Activated T-cell treated with anti-CD3 and anti-CD28 coated beads, Interleukin-2, amount 50 U/mL, for 24 hours (primary cell): Measurements from ENCODE around the gene MN1.

Experiments used
- DNase-seq: peaks from one replicate; pipeline ENCODE4 v3.0.0-alpha.2; 2020
- H3K27ac Mint-ChIP-seq: 2 replicates; pipeline ENCODE4 v1.8.0; 2020; ENCODE audit warnings: mild to moderate bottlenecking, mixed read lengths
- H3K27me3 Mint-ChIP-seq: 2 replicates; pipeline ENCODE4 v1.8.0; 2020; ENCODE audit warnings: mixed read lengths
- H3K36me3 Mint-ChIP-seq: 2 replicates; pipeline ENCODE4 v1.8.0; 2020; ENCODE audit warnings: low read depth, mixed read lengths
- H3K4me1 Mint-ChIP-seq: 2 replicates; pipeline ENCODE4 v1.8.0; 2020; ENCODE audit warnings: low read depth, mixed read lengths
- H3K4me3 Mint-ChIP-seq: 2 replicates; pipeline ENCODE4 v1.8.0; 2020; ENCODE audit warnings: mild to moderate bottlenecking, moderate library complexity, mixed read lengths
- H3K9me3 Mint-ChIP-seq: 2 replicates; pipeline ENCODE4 v1.8.0; 2020; ENCODE audit warnings: mixed read lengths

Gene MN1

GRCh38 chr22:27798511-27799014, 3.0 kb downstream of the MN1 start:
- no peaks in the 10 kb centered on the region for H3K36me3 Mint-ChIP-seq
- H3K27ac Mint-ChIP-seq = no peak overlapping the region
- peaks cover 8% of the 10 kb centered on the region for H3K4me1 Mint-ChIP-seq
- H3K27me3 Mint-ChIP-seq = peaks cover 11% of the 10 kb centered on the region
- no peaks in the 10 kb centered on the region for H3K9me3 Mint-ChIP-seq
- no peak overlapping the region for H3K4me3 Mint-ChIP-seq
- no peak for DNase-seq

- Mint-ChIP-seq H3K9me3 (no peaks in the 10 kb centered on the region), H3K36me3 (no peaks in the 10 kb centered on the region), H3K27me3 (peaks cover 11% of the 10 kb centered on the region), H3K4me1 (peaks cover 7% of the 10 kb centered on the region), H3K27ac (no peak overlapping the region), H3K4me3 (no peak overlapping the region)
- no peak for DNase-seq
Observed at GRCh38 chr22:27797520-27798391, 3.8 kb downstream of the MN1 start.

GRCh38 chr22:27796829-27797519, 4.6 kb downstream of the MN1 start:
- Mint-ChIP-seq H3K9me3 (no peaks in the 10 kb centered on the region), H3K36me3 (no peaks in the 10 kb centered on the region), H3K4me1 (no peaks in the 10 kb centered on the region), H3K4me3 (no peak overlapping the region), H3K27me3 (peaks cover 8% of the 10 kb centered on the region), H3K27ac (no peak overlapping the region)
- no peak for DNase-seq

- no peak overlapping the region for H3K4me3 Mint-ChIP-seq
- peaks cover 8% of the 10 kb centered on the region for H3K27me3 Mint-ChIP-seq
- H3K36me3 Mint-ChIP-seq = no peaks in the 10 kb centered on the region
- H3K9me3 Mint-ChIP-seq = no peaks in the 10 kb centered on the region
- DNase-seq = no peak
- no peak overlapping the region for H3K27ac Mint-ChIP-seq
- H3K4me1 Mint-ChIP-seq = no peaks in the 10 kb centered on the region
Observed at GRCh38 chr22:27795696-27796517, 5.6 kb downstream of the MN1 start.

DNA sequence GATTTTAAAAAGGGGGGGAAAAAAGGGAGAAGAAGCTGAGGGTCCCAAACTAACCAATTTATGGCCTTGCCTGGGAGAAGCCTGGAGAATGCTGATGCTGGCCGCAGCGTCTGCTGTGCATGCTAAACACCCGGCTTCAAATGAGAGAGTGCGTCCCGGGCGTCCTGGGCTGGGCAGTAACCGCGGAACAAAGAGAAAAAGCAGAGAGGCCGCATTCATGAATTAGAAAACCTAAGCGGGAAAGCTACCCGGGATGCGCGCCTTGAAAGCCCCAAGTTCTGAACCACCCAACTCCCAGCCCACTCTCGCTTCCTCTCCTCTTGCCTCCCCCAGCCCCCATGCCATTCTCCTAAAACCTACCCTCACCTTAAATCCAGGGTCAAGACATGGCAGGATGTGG, 6.5 kb downstream of the MN1 start:
- Mint-ChIP-seq H3K27me3 (peaks cover 4% of the 10 kb centered on the region), H3K9me3 (no peaks in the 10 kb centered on the region)
- DNase-seq = no peak

DNA sequence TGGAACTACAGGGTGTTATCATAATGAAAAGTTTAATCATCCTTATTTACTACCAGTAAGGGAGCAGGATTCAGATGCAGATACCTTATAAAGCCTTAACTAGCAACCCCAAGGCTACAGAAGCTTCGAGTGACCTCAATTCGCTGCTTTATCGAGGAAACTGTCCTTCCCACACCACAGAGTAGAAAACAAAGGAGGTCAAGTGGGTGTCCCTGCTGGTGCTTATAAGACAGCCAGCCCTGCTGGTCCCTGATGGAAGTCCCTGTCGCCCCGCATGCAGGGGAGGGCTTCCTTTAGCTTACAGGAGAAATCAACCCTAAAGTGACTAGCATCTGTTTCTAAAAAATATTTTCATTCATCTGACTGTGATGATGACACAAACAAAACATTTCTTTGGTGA, 7.3 kb downstream of the MN1 start:
- Mint-ChIP-seq H3K27ac (no peak overlapping the region), H3K27me3 (peaks cover 4% of the 10 kb centered on the region), H3K36me3 (no peaks in the 10 kb centered on the region), H3K4me1 (no peaks in the 10 kb centered on the region), H3K4me3 (no peak overlapping the region), H3K9me3 (no peaks in the 10 kb centered on the region)
- DNase-seq = no peak

More for the DNA sequence above, 6.5 kb downstream of the MN1 start:
- Mint-ChIP-seq H3K36me3 (no peaks in the 10 kb centered on the region), H3K27ac (no peak overlapping the region), H3K4me3 (no peak overlapping the region), H3K4me1 (no peaks in the 10 kb centered on the region)

DNA sequence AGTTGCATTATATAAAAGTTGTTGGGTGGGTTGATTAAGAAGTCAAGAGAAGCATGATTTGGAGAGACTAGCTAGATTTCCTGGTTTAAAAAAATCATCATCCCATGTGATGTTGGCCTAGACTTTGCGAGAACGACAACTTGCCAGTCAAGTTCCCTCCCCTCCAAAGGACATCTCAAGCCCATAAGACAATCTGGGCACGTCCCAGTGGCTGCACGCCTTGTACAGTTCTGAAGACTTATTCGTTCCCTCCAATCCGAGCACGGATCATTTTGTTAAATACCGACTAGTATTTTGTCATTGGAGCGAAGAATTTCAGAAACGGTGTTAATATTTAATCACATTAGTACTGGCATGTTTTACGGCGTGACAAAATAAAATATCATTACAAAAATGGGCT, 8.0 kb downstream of the MN1 start:
- H3K36me3 Mint-ChIP-seq = no peaks in the 10 kb centered on the region
- no peak for DNase-seq
- no peaks in the 10 kb centered on the region for H3K27me3 Mint-ChIP-seq
- no peak overlapping the region for H3K4me3 Mint-ChIP-seq
- H3K9me3 Mint-ChIP-seq = no peaks in the 10 kb centered on the region
- H3K27ac Mint-ChIP-seq = no peak overlapping the region
- no peaks in the 10 kb centered on the region for H3K4me1 Mint-ChIP-seq

GRCh38 chr22:27792452-27793161, 8.9 kb downstream of the MN1 start:
- no peaks in the 10 kb centered on the region for H3K9me3 Mint-ChIP-seq
- no peak overlapping the region for H3K4me3 Mint-ChIP-seq
- H3K4me1 Mint-ChIP-seq = no peaks in the 10 kb centered on the region
- DNase-seq = no peak
- H3K27ac Mint-ChIP-seq = no peak overlapping the region
- peaks cover 5% of the 10 kb centered on the region for H3K27me3 Mint-ChIP-seq
- no peaks in the 10 kb centered on the region for H3K36me3 Mint-ChIP-seq

DNA sequence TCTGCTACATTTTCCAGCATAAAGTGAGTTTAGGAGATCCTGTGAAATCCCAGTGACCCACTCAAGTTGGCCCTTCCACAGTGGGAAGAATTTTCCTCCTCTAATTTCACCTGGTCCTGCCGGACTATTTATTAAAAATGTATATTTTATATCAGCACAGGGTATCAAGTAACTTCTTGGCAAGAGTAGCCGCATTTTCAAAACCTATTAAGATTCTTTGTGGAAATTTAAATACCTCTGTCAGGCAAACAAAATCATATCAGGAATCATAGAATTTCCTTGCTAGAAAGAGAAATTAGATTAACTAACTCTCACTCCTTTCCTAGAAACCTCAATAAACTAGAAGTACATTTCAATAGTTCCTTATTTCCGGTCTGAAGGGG, 9.7 kb downstream of the MN1 start:
- peaks cover 9% of the 10 kb centered on the region for H3K27me3 Mint-ChIP-seq
- no peak for DNase-seq
- H3K36me3 Mint-ChIP-seq = no peaks in the 10 kb centered on the region
- no peak overlapping the region for H3K4me3 Mint-ChIP-seq
- H3K4me1 Mint-ChIP-seq = no peaks in the 10 kb centered on the region
- no peaks in the 10 kb centered on the region for H3K9me3 Mint-ChIP-seq
- no peak overlapping the region for H3K27ac Mint-ChIP-seq

DNA sequence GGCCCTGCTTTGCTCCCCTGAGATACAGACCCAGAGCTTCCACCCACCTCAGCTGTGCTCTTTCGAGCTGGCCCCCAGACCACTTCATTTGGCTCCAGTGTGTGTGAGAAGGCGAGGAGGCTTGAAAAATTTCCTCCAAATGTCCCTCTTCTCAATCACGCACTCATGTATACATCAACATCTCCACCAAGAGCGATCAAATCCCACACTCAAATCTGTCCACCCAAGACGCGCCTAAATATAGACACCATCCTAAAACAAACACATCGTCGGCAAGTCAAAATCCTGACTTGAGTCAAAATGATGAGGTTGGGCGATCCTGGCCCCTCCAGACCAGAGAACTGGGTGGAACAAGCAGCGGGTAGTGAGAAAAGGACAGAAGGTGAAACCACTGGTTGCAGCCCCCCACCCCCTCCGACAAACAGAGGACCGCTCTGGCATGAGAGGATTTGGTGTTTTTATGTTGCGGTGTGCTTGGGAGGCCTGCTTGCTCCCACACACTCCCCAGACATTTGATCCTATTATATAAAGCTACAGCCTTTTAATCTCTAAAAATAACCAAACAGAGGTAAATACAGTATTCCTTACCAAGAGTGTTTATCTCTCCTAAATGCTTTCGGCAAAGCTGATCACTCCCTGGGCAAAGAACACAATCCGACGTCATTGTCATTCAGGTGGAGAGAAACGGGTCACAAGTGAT, 10.2 kb downstream of the MN1 start:
- no peak overlapping the region for H3K27ac Mint-ChIP-seq
- H3K9me3 Mint-ChIP-seq = no peaks in the 10 kb centered on the region
- H3K4me3 Mint-ChIP-seq = no peak overlapping the region
- peaks cover 12% of the 10 kb centered on the region for H3K27me3 Mint-ChIP-seq
- no peak for DNase-seq
- no peaks in the 10 kb centered on the region for H3K4me1 Mint-ChIP-seq
- no peaks in the 10 kb centered on the region for H3K36me3 Mint-ChIP-seq

- DNase-seq = no peak
- Mint-ChIP-seq H3K4me3 (no peak overlapping the region), H3K36me3 (no peaks in the 10 kb centered on the region), H3K27me3 (peaks cover 18% of the 10 kb centered on the region), H3K4me1 (no peaks in the 10 kb centered on the region), H3K27ac (no peak overlapping the region), H3K9me3 (no peaks in the 10 kb centered on the region)
Observed at GRCh38 chr22:27790376-27791158, 11.0 kb downstream of the MN1 start.

DNA sequence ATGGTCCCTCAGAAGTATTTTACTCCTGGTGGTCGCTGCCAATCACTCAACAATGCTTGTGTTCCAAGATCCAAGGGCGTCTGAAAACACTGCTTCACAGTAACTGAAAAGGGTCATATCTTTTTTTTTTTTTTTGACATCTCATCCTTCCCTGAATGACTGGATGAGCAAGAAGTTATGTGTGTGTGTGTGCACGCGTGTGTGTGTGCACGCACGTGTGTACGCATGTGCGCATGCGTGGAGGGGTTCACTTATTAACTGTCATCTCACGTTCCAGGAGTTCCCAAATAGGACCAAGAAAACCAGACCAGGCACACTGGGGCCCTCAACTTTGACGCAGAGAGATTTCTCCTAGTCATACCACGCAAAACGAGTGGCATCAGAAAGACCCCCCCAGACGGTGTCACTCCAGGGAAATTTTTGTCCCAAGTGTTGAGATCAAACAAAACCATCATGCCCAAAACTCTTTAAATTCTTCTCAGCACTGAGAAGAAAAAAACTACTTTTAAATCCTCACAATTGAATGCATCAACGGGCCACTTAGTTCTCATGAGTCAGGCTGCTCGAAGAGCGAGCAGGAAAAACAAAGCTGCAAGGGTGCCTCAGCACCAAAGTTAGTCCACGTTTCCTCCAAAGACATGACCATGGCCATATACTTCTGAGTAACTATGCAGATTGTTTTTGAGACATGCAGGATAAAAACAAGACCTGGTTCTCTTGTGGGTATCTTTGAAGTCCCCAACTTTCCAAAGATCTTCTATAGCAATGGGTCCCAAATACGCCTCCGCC, 12.9 kb downstream of the MN1 start:
- Mint-ChIP-seq H3K9me3 (no peaks in the 10 kb centered on the region), H3K27ac (no peak overlapping the region), H3K4me3 (no peak overlapping the region), H3K4me1 (peaks cover 2% of the 10 kb centered on the region), H3K36me3 (no peaks in the 10 kb centered on the region), H3K27me3 (peaks cover 34% of the 10 kb centered on the region)
- DNase-seq = no peak
